Natural killer cell (primary cell): ENCODE measurements around the gene C1orf94. TPM values are rescaled to one million over a fixed set of nuclear protein-coding genes. Genes with fewer than 3 reads are reported as not detected.

Experiments used
- ATAC-seq, 3 donors: fragments of 150-1000 bp in 2 of 3; fragments of 200-7000 bp in 1 of 3; cut with Tn5 transposase; 1 replicate in 1 of 3; 2 replicates in 2 of 3; pipeline ENCODE4 v1.10.0; 2021; ENCODE audit warnings: mild to moderate bottlenecking in 2 of 3, moderate library complexity in 2 of 3
- DNase-seq, 2 donors: peaks; one replicate each; pipeline versions ENCODE4 v3.0.0 to v3.0.0-alpha.2; 2013 to 2021; ENCODE audit warnings: mixed read lengths in 1 of 2
- H3K27ac ChIP-seq: one replicate; pipeline ENCODE4 v1.5.1; 2013; ENCODE audit warnings: mild to moderate bottlenecking, low read length
- H3K27me3 ChIP-seq: one replicate; pipeline ENCODE4 v1.6.1; 2013; ENCODE audit warnings: low read length; ENCODE audit not compliant: control insufficient read depth, insufficient read depth
- H3K36me3 ChIP-seq: one replicate; pipeline ENCODE4 v1.6.1; 2013; ENCODE audit warnings: low read length; ENCODE audit not compliant: control insufficient read depth, insufficient read depth
- H3K4me1 ChIP-seq: one replicate; pipeline ENCODE4 v1.6.1; 2013; ENCODE audit warnings: low read length; ENCODE audit not compliant: control insufficient read depth, insufficient read depth
- H3K4me3 ChIP-seq: one replicate; pipeline ENCODE4 v1.5.1; 2013; ENCODE audit warnings: low read length
- H3K9me3 ChIP-seq: one replicate; pipeline ENCODE4 v1.6.1; 2013; ENCODE audit warnings: low read length; ENCODE audit not compliant: control insufficient read depth, insufficient read depth
- H3K27ac Mint-ChIP-seq, 2 donors: one replicate each; pipeline ENCODE4 v1.8.0; 2022; ENCODE audit warnings: mild to moderate bottlenecking in 2 of 2, mixed read lengths in 2 of 2, moderate library complexity in 1 of 2
- H3K27me3 Mint-ChIP-seq, 2 donors: one replicate each; pipeline ENCODE4 v1.8.0; 2022; ENCODE audit warnings: low read depth in 2 of 2, mixed read lengths in 2 of 2
- H3K36me3 Mint-ChIP-seq: one replicate; pipeline ENCODE4 v1.8.0; 2022; ENCODE audit warnings: mixed read lengths
- H3K4me1 Mint-ChIP-seq, 2 donors: one replicate each; pipeline ENCODE4 v1.8.0; 2022; ENCODE audit warnings: mixed read lengths in 2 of 2
- H3K4me3 Mint-ChIP-seq: one replicate; pipeline ENCODE4 v1.8.0; 2022; ENCODE audit warnings: mild to moderate bottlenecking, moderate library complexity, mixed read lengths
- H3K9me3 Mint-ChIP-seq, 2 donors: one replicate each; pipeline ENCODE4 v1.8.0; 2022; ENCODE audit warnings: mixed read lengths in 2 of 2
- WGBS: methylation state at CpG from one replicate; pipeline ENCODE4 v1.1.7; 2013; ENCODE audit warnings: missing lambda C conversion rate; ENCODE audit not compliant: insufficient coverage; 5-methylcytosine and 5-hydroxymethylcytosine counted together
- intact Hi-C: fragments of 100-400 bp; cut with micrococcal nuclease; formaldehyde crosslinking; loops from one replicate; pipeline ENCODE4 v1.14.2; 2022
- total RNA-seq, 4 donors: library from RNA; stranded (reverse); fragments of 120-200 nt in 1 of 4; gene quantifications; one replicate each; pipeline versions ENCODE4 v1.2.3 to v1.2.4, GENCODE V29; 2013 to 2022
- TF ChIP-seq, protein P1 (sequence below): fragments of 200-600 bp; IDR thresholded peaks from one replicate; pipeline ENCODE4 v1.8.0; 2022; ENCODE audit warnings: antibody characterized with exemption

C1orf94 gene
- total RNA-seq, 3 donors from 2014 or later (not counting 1 experiment from before 2014, with no cell fraction given): not detected

DNA sequence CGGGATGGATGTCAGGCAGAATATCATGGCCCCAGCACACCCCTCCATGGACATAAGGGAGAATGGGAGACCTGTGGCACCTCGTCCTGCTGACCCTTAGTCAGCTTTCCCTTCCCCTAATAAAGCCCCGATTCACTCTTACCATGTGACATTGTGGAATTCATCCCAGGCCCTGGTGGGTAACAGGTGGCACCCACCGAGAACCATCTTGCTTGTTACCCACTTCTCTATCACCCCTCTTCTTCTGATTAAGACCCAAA lies 44.6 kb upstream of the C1orf94 start:
- Mint-ChIP-seq H3K27me3 (peaks cover 9 to 16% of the 10 kb centered on the region in 2 donors), H3K27ac (no peak overlapping the region), H3K9me3 (no peaks in the 10 kb centered on the region), H3K4me3 (no peak overlapping the region), H3K36me3 (no peaks in the 10 kb centered on the region), H3K4me1 (no peaks in the 10 kb centered on the region)
- intact Hi-C loops: no loop called here
- DNase-seq: no peak
- Histone ChIP-seq H3K4me3 (no peak overlapping the region), H3K4me1 (no peaks in the 10 kb centered on the region), H3K27ac (no peak overlapping the region), H3K27me3 (no peaks in the 10 kb centered on the region), H3K36me3 (no peaks in the 10 kb centered on the region), H3K9me3 (no peaks in the 10 kb centered on the region)
- WGBS: 77% methylated on average over 4 of the region's 4 CpGs
- no peak for ATAC-seq
- TF ChIP-seq, protein P1, sequence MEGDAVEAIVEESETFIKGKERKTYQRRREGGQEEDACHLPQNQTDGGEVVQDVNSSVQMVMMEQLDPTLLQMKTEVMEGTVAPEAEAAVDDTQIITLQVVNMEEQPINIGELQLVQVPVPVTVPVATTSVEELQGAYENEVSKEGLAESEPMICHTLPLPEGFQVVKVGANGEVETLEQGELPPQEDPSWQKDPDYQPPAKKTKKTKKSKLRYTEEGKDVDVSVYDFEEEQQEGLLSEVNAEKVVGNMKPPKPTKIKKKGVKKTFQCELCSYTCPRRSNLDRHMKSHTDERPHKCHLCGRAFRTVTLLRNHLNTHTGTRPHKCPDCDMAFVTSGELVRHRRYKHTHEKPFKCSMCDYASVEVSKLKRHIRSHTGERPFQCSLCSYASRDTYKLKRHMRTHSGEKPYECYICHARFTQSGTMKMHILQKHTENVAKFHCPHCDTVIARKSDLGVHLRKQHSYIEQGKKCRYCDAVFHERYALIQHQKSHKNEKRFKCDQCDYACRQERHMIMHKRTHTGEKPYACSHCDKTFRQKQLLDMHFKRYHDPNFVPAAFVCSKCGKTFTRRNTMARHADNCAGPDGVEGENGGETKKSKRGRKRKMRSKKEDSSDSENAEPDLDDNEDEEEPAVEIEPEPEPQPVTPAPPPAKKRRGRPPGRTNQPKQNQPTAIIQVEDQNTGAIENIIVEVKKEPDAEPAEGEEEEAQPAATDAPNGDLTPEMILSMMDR: no peak

DNA sequence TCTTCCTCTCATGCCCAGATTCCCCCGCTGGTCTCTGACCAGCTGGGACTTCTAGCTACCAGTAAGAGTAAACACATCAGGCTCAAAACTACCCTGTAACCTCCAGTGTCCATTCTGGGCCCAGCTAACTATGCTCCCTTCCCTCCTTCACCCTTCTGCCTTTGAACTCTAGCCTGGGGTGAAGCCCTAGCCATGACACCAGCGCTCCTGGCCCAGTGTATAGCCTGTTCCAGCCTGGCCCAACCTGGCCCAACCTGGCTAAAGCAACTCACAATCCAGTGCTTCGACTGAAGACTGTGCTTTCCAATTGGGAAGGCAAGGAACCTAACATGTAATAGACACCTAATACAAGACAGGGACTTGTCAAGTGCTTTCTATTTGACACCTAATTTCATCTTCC lies 39.3 kb upstream of the C1orf94 start:
- ATAC-seq (no peak), DNase-seq (no peak)
- Mint-ChIP-seq H3K27ac (no peak overlapping the region), H3K27me3 (peaks cover 7 to 9% of the 10 kb centered on the region in 2 donors), H3K9me3 (no peaks in the 10 kb centered on the region), H3K4me1 (no peaks in the 10 kb centered on the region), H3K4me3 (no peak overlapping the region), H3K36me3 (no peaks in the 10 kb centered on the region)
- H3K4me1 ChIP-seq: no peaks in the 10 kb centered on the region
- H3K27me3 ChIP-seq: no peaks in the 10 kb centered on the region
- H3K36me3 ChIP-seq: no peaks in the 10 kb centered on the region
- H3K27ac ChIP-seq: no peak overlapping the region
- WGBS: 84% methylated on average over 3 of the region's 3 CpGs
- intact Hi-C loops: no loop called here
- H3K9me3 ChIP-seq: no peaks in the 10 kb centered on the region
- no peak overlapping the region for H3K4me3 ChIP-seq
- TF ChIP-seq, protein P1: no peak

DNA sequence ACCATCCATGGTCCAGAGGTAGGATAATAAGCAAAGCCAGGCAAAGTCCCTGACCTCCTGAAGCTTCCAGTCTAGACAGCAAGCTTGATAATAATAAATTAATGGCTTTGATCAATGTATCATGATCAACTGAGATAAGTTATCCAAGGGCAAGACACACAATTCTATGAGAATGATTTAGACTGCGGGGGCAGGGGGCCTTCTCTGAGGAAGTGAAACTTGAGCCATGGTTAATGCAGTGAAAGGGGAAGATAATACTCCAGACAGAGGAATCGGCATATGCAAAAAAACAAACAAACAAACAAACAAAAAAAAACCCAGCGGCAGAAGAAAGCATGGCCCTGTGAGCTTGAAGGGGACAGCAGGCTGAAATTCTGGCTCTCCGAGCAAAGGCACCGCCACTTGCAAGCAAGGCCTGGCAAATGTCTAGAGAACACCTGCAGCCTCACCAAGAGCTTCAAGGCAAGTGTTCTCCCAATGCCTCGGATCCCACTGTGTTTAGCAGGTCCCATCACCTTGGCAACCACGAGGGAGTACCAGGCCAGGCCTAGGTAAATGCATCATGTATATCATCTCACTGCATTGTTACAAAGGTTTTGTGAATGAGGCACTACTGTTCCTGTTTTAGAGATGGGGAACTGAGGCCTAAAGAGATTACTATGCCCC lies 36.6 kb upstream of the C1orf94 start:
- Histone ChIP-seq H3K27me3 (no peaks in the 10 kb centered on the region), H3K4me1 (no peaks in the 10 kb centered on the region), H3K4me3 (no peak overlapping the region), H3K9me3 (no peaks in the 10 kb centered on the region), H3K27ac (no peak overlapping the region), H3K36me3 (no peaks in the 10 kb centered on the region)
- Mint-ChIP-seq H3K27me3 (peaks cover 6 to 9% of the 10 kb centered on the region in 2 donors), H3K36me3 (no peaks in the 10 kb centered on the region), H3K27ac (no peak overlapping the region), H3K4me1 (no peaks in the 10 kb centered on the region), H3K9me3 (no peaks in the 10 kb centered on the region), H3K4me3 (no peak overlapping the region)
- intact Hi-C loops: no loop called here
- TF ChIP-seq, protein P1: no peak
- DNase-seq: no peak
- ATAC-seq: no peak
- WGBS: 78% methylated on average over 5 of the region's 7 CpGs

DNA sequence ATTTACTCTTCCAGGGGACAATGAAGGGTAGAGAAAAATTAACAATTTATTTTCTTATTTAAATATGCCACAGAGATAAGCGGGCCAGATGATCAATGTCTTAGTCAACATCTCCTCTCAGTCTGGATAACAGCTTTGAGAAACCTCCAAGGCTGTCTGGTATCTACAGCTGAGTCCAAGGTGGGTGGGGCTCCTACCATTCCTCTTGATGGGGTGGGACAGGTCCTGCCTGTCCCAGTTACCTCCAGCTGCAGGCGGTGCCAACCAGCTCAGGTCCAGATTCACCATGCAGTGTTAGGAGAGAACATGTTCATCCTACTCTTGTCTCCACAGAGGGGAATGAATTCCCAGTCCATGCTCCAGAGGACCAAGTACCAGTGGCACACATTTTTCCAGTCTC lies 32.7 kb upstream of the C1orf94 start:
- Histone ChIP-seq H3K36me3 (no peaks in the 10 kb centered on the region), H3K9me3 (no peaks in the 10 kb centered on the region), H3K4me3 (no peak overlapping the region), H3K27ac (no peak overlapping the region), H3K4me1 (no peaks in the 10 kb centered on the region), H3K27me3 (no peaks in the 10 kb centered on the region)
- DNase-seq (no peak), ATAC-seq (no peak)
- Mint-ChIP-seq H3K4me3 (no peak overlapping the region), H3K36me3 (no peaks in the 10 kb centered on the region), H3K4me1 (peaks cover 0 to 5% of the 10 kb centered on the region in 2 donors), H3K27ac (no peak overlapping the region), H3K27me3 (peaks cover 7 to 13% of the 10 kb centered on the region in 2 donors), H3K9me3 (no peaks in the 10 kb centered on the region)
- 88% methylated on average over 2 of the region's 2 CpGs for WGBS
- intact Hi-C loops: no loop called here
- TF ChIP-seq, protein P1: no peak
